Mesendoderm (in vitro differentiated cells): ENCODE results near the gene MEIS1.
A peak's percentile ranks its signal among the peaks of the same experiment; 100 is the strongest.

Experiments
- DNase-seq: peaks from one replicate; pipeline ENCODE4 v3.0.0; 2013
- H2AK5ac ChIP-seq: 2 replicates; pipeline ENCODE4 v1.6.1; 2013; ENCODE audit warnings: low read length, inconsistent platforms
- H2BK120ac ChIP-seq: 2 replicates; pipeline ENCODE4 v1.6.1; 2013; ENCODE audit warnings: low read depth, mild to moderate bottlenecking, low read length, moderate library complexity, mixed read lengths
- H2BK15ac ChIP-seq: replicated peaks from 2 replicates; pipeline ENCODE4 v1.6.1; 2013; ENCODE audit warnings: low read depth, mild to moderate bottlenecking, moderate library complexity
- H2BK5ac ChIP-seq: 2 replicates; pipeline ENCODE4 v1.6.1; 2013; ENCODE audit warnings: low read length, inconsistent platforms
- H3K18ac ChIP-seq: 2 replicates; pipeline ENCODE4 v1.6.1; 2013; ENCODE audit warnings: mild to moderate bottlenecking, low read length, mixed read lengths
- H3K23ac ChIP-seq: one replicate; pipeline ENCODE4 v1.6.1; 2013; ENCODE audit warnings: low read length
- H3K27ac ChIP-seq: 2 replicates; pipeline ENCODE4 v1.5.1; 2013; ENCODE audit warnings: low read depth, mild to moderate bottlenecking, inconsistent platforms, low read length, moderate library complexity
- H3K27me3 ChIP-seq: 2 replicates; pipeline ENCODE4 v1.6.1; 2013; ENCODE audit warnings: low read length, control low read depth, mild to moderate bottlenecking, inconsistent platforms; ENCODE audit not compliant: insufficient read depth, poor library complexity
- H3K36me3 ChIP-seq: 2 replicates; pipeline ENCODE4 v1.6.1; 2013; ENCODE audit warnings: low read length, inconsistent platforms; ENCODE audit not compliant: control insufficient read depth, insufficient read depth
- H3K4ac ChIP-seq: one replicate; pipeline ENCODE4 v1.6.1; 2013; ENCODE audit warnings: low read depth, mild to moderate bottlenecking, low read length, moderate library complexity
- H3K4me1 ChIP-seq: 2 replicates; pipeline ENCODE4 v1.6.1; 2013; ENCODE audit warnings: low read depth, low read length, inconsistent platforms; ENCODE audit not compliant: control insufficient read depth
- H3K4me2 ChIP-seq: 2 replicates; pipeline ENCODE4 v1.6.1; 2013; ENCODE audit warnings: low read length
- H3K4me3 ChIP-seq: 2 replicates; pipeline ENCODE4 v1.5.1; 2013; ENCODE audit warnings: mild to moderate bottlenecking, low read length
- H3K56ac ChIP-seq: one replicate; pipeline ENCODE4 v1.6.1; 2013; ENCODE audit warnings: low read length
- H3K79me1 ChIP-seq: 2 replicates; pipeline ENCODE4 v1.6.1; 2013; ENCODE audit warnings: low read length, inconsistent platforms
- H3K79me2 ChIP-seq: 2 replicates; pipeline ENCODE4 v1.6.1; 2013; ENCODE audit warnings: mild to moderate bottlenecking, low read length; ENCODE audit not compliant: control insufficient read depth, insufficient read depth
- H3K9ac ChIP-seq: 2 replicates; pipeline ENCODE4 v1.6.1; 2013; ENCODE audit warnings: low read length, inconsistent platforms
- H4K5ac ChIP-seq: one replicate; pipeline ENCODE4 v1.6.1; 2013; ENCODE audit warnings: low read length
- H4K8ac ChIP-seq: one replicate; pipeline ENCODE4 v1.6.1; 2013; ENCODE audit warnings: low read depth, mild to moderate bottlenecking, control low read depth, low read length, moderate library complexity
- WGBS: extraction: QIAGEN DNeasy Blood & Tissue Kit; methylation state at CpG from one replicate; pipeline ENCODE4 v1.1.7; 2013; ENCODE audit warnings: low lambda C conversion rate, missing lambda C conversion rate; ENCODE audit not compliant: insufficient coverage; ENCODE audit errors: extremely low coverage; 5-methylcytosine and 5-hydroxymethylcytosine counted together

Gene MEIS1

GRCh38 chr2:66577321-66578053 lies 142.6 kb downstream of the MEIS1 start:
- no peak overlapping the region for H3K18ac ChIP-seq
- WGBS = no CpG with 5 or more reads among the region's 42 CpGs
- DNase-seq = peak; percentile 76
- peak overlapping the region; percentile 3 for H3K56ac ChIP-seq
- H3K79me2 ChIP-seq = no peaks in the 10 kb centered on the region
- peak overlapping the region; percentile 27 for H3K9ac ChIP-seq
- H4K8ac ChIP-seq = no peak overlapping the region
- no peak overlapping the region for H3K23ac ChIP-seq
- no peak overlapping the region for H2AK5ac ChIP-seq
- no peak overlapping the region for H3K4ac ChIP-seq
- no peak overlapping the region for H2BK15ac ChIP-seq
- no peak overlapping the region for H3K27ac ChIP-seq
- H2BK120ac ChIP-seq = no peak overlapping the region
- no peaks in the 10 kb centered on the region for H3K79me1 ChIP-seq
- H3K4me2 ChIP-seq = peak overlapping the region; percentile 81
- peak overlapping the region; percentile 6 for H3K4me3 ChIP-seq
- H3K4me1 ChIP-seq = no peaks in the 10 kb centered on the region
- no peaks in the 10 kb centered on the region for H3K36me3 ChIP-seq
- no peak overlapping the region for H4K5ac ChIP-seq
- no peak overlapping the region for H2BK5ac ChIP-seq
- peaks cover 22% of the 10 kb centered on the region for H3K27me3 ChIP-seq

- no peak overlapping the region for H3K27ac ChIP-seq
- no peak overlapping the region for H3K4me3 ChIP-seq
- H3K4me2 ChIP-seq = peak overlapping the region; percentile 81
- H3K79me1 ChIP-seq = no peaks in the 10 kb centered on the region
- no peak overlapping the region for H3K18ac ChIP-seq
- no peak overlapping the region for H3K23ac ChIP-seq
- H3K36me3 ChIP-seq = no peaks in the 10 kb centered on the region
- H4K5ac ChIP-seq = no peak overlapping the region
- H3K4me1 ChIP-seq = no peaks in the 10 kb centered on the region
- H4K8ac ChIP-seq = no peak overlapping the region
- H3K9ac ChIP-seq = peak overlapping the region; percentile 27
- no peak overlapping the region for H2BK15ac ChIP-seq
- no peak overlapping the region for H2AK5ac ChIP-seq
- peaks cover 29% of the 10 kb centered on the region for H3K27me3 ChIP-seq
- no peak overlapping the region for H3K56ac ChIP-seq
- peak; percentile 22 for DNase-seq
- no CpG with 5 or more reads among the region's 27 CpGs for WGBS
- no peaks in the 10 kb centered on the region for H3K79me2 ChIP-seq
- no peak overlapping the region for H2BK5ac ChIP-seq
- no peak overlapping the region for H2BK120ac ChIP-seq
- H3K4ac ChIP-seq = no peak overlapping the region
Measured at GRCh38 chr2:66578054-66578686, 143.2 kb downstream of the MEIS1 start.

GRCh38 chr2:66578687-66579106 lies 143.8 kb downstream of the MEIS1 start:
- H3K4me2 ChIP-seq = no peak overlapping the region
- H3K56ac ChIP-seq = no peak overlapping the region
- no CpG with 5 or more reads among the region's 10 CpGs for WGBS
- no peak overlapping the region for H3K18ac ChIP-seq
- no peak overlapping the region for H3K4ac ChIP-seq
- peak; percentile 8 for DNase-seq
- no peak overlapping the region for H3K23ac ChIP-seq
- H3K9ac ChIP-seq = no peak overlapping the region
- no peak overlapping the region for H3K27ac ChIP-seq
- H2BK5ac ChIP-seq = no peak overlapping the region
- H4K8ac ChIP-seq = no peak overlapping the region
- H2BK15ac ChIP-seq = no peak overlapping the region
- no peaks in the 10 kb centered on the region for H3K79me2 ChIP-seq
- H4K5ac ChIP-seq = no peak overlapping the region
- no peak overlapping the region for H2BK120ac ChIP-seq
- no peaks in the 10 kb centered on the region for H3K4me1 ChIP-seq
- no peak overlapping the region for H2AK5ac ChIP-seq
- H3K36me3 ChIP-seq = no peaks in the 10 kb centered on the region
- no peaks in the 10 kb centered on the region for H3K79me1 ChIP-seq
- peaks cover 34% of the 10 kb centered on the region for H3K27me3 ChIP-seq
- H3K4me3 ChIP-seq = no peak overlapping the region

DNA sequence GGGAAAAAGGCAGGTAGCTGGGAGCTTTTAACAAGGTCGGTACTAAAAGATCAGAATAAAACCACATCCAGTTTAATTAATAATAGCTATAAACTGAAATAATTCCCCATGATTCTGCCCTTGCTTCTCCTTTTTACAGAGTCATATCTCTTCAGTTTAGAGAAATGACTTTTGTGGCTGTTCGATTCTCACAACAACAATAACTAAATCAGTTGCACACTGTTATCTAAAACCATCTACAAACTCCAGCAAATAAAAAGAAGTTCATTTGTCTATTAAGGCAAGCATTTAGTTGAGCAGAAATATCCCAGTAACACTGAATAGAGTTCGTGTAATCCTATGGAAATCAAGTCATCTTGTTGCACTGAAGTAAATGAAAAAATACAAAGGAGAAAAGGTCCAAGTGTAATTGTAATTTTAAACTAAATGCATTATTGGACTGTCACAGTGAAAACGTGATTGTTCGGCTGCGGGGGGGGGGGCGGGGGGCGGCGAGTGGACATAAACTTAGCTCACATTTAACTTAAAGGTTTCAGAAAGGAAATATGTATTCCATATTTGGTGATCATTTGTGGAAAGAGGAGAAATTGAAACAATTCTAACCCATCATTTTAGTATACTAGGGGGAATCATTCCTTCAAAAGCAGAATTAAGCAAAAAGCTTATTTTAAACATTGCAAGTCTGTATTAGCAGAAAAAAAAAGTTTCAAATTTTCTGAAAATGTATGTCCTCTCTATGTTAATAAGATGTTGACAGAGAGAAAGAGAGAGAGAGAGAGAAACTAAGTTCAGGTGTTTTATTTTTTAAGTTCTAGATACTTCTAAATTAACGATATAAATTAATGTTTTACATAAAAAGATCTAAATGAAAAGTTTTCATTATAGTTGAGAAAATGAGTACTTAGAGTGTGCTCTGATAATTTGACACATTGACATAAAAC lies 144.5 kb downstream of the MEIS1 start:
- Histone ChIP-seq H3K36me3 (no peaks in the 10 kb centered on the region), H2BK120ac (no peak overlapping the region), H2BK5ac (no peak overlapping the region), H3K4me2 (no peak overlapping the region), H3K4me3 (no peak overlapping the region), H3K4me1 (no peaks in the 10 kb centered on the region), H3K56ac (no peak overlapping the region), H4K5ac (no peak overlapping the region), H3K18ac (no peak overlapping the region), H3K9ac (no peak overlapping the region), H2BK15ac (no peak overlapping the region), H3K79me2 (no peaks in the 10 kb centered on the region), H3K79me1 (no peaks in the 10 kb centered on the region), H2AK5ac (no peak overlapping the region), H4K8ac (no peak overlapping the region), H3K27me3 (peaks cover 34% of the 10 kb centered on the region), H3K4ac (no peak overlapping the region), H3K23ac (no peak overlapping the region), H3K27ac (no peak overlapping the region)
- DNase-seq = no peak
- WGBS = no CpG with 5 or more reads among the region's 10 CpGs

DNA sequence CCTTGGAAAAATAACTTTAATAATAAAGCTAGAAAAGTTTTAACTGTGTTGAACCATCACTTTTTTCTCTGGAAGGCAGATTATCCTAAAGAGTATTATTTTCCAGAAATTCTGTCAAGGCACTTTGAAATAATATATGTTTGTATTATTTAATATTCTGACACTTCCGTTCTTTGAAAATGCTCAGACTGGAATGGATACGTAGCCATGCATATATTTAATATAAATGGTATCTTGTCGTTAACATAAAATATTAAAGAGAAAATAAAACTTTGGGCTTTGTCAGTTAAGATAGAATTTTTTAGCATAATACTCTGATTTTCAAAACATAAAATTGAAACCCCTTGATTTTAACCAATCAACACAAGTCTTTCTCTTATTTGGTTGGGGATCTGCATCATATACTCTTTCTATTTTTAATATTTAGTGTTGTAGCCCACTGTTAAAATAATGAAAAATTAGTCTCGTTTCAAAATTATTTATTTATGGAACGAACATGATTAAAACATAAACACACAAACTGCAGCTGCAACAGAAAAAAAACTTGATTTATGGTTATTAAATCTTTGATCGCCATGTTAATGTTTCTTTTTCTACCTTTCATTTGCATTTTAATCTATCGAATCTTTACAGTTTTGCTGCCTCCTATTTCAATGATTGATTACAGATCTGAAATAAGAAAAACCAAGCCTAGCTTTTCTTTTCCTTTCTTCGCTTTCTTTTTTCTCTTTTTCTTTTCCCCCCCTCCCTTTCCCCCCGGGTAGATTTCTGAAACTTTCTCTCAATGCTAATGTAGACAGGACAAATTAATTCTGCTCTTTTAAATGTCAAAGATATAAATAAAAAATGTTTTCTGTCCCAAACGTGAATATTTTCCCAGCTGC lies 145.5 kb downstream of the MEIS1 start:
- Histone ChIP-seq H4K8ac (no peak overlapping the region), H3K4me1 (no peaks in the 10 kb centered on the region), H3K4me3 (no peak overlapping the region), H3K18ac (no peak overlapping the region), H3K36me3 (no peaks in the 10 kb centered on the region), H3K79me1 (no peaks in the 10 kb centered on the region), H2AK5ac (no peak overlapping the region), H2BK5ac (no peak overlapping the region), H3K4ac (no peak overlapping the region), H2BK120ac (no peak overlapping the region), H3K9ac (no peak overlapping the region), H3K56ac (no peak overlapping the region), H4K5ac (no peak overlapping the region), H3K79me2 (no peaks in the 10 kb centered on the region), H3K27ac (no peak overlapping the region), H2BK15ac (no peak overlapping the region), H3K4me2 (peak overlapping the region; percentile 55), H3K27me3 (peaks cover 34% of the 10 kb centered on the region), H3K23ac (no peak overlapping the region)
- DNase-seq = no peak
- no CpG with 5 or more reads among the region's 10 CpGs for WGBS
